Endodermal cell (in vitro differentiated cells): ENCODE measurements around the gene ANKRD29. TPM values are rescaled to one million over a fixed set of nuclear protein-coding genes. Genes with fewer than 3 reads are reported as not detected.
A peak's percentile ranks its signal among the peaks of the same experiment; 100 is the strongest.

Experiments used
- DNase-seq: peaks from one replicate; pipeline ENCODE4 v3.0.0-alpha.2; 2017
- H3K27ac ChIP-seq: 2 replicates; pipeline ENCODE4 v1.5.1; 2013; ENCODE audit warnings: mild to moderate bottlenecking, low read depth, low read length, moderate library complexity
- H3K27me3 ChIP-seq: 2 replicates; pipeline ENCODE4 v1.6.1; 2013; ENCODE audit warnings: mild to moderate bottlenecking, low read length, moderate library complexity; ENCODE audit not compliant: insufficient read depth, control insufficient read depth, poor library complexity, severe bottlenecking
- H3K36me3 ChIP-seq: 2 replicates; pipeline ENCODE4 v1.7.0; 2013; ENCODE audit warnings: mild to moderate bottlenecking, low read length, moderate library complexity; ENCODE audit not compliant: control insufficient read depth, insufficient read depth
- H3K4me1 ChIP-seq: one replicate; pipeline ENCODE4 v1.7.0; 2013; ENCODE audit warnings: low read length; ENCODE audit not compliant: control insufficient read depth, insufficient read depth
- H3K4me3 ChIP-seq: 2 replicates; pipeline ENCODE4 v1.5.1; 2013; ENCODE audit warnings: mild to moderate bottlenecking, low read length, moderate library complexity
- H3K9ac ChIP-seq: 2 replicates; pipeline ENCODE4 v1.6.1; 2013; ENCODE audit warnings: mild to moderate bottlenecking, low read length, moderate library complexity; ENCODE audit not compliant: poor library complexity, severe bottlenecking; ENCODE audit errors: extremely low read depth
- H3K9me3 ChIP-seq: 2 replicates; pipeline ENCODE4 v1.6.1; 2013; ENCODE audit warnings: mild to moderate bottlenecking, low read length, moderate library complexity; ENCODE audit not compliant: control insufficient read depth
- H3K27ac Mint-ChIP-seq: 2 replicates; pipeline ENCODE4 v1.8.0; 2020; ENCODE audit warnings: mixed read lengths
- H3K27me3 Mint-ChIP-seq: 2 replicates; pipeline ENCODE4 v1.8.0; 2021; ENCODE audit warnings: mild to moderate bottlenecking, mixed read lengths; ENCODE audit not compliant: insufficient read depth
- H3K36me3 Mint-ChIP-seq: 2 replicates; pipeline ENCODE4 v1.8.0; 2020; ENCODE audit warnings: low read depth, mixed read lengths
- H3K4me1 Mint-ChIP-seq: 2 replicates; pipeline ENCODE4 v1.8.0; 2020; ENCODE audit warnings: mixed read lengths
- H3K4me3 Mint-ChIP-seq: 2 replicates; pipeline ENCODE4 v1.8.0; 2020; ENCODE audit warnings: mild to moderate bottlenecking, moderate library complexity, mixed read lengths
- H3K9me3 Mint-ChIP-seq: 2 replicates; pipeline ENCODE4 v1.8.0; 2020; ENCODE audit warnings: mild to moderate bottlenecking, mixed read lengths
- CTCF ChIP-seq: fragments of 200-600 bp; sonication (generic); conservative IDR thresholded peaks from 2 replicates; pipeline ENCODE4 v1.5.0; 2021; ENCODE audit warnings: antibody characterized with exemption, mild to moderate bottlenecking
- WGBS, 2 experiments: methylation state at CpG; one replicate each; pipeline versions ENCODE4 v1.1.5 to v1.1.7; 2013; ENCODE audit warnings: missing lambda C conversion rate in 2 of 2, mixed read lengths in 1 of 2; ENCODE audit not compliant: insufficient coverage in 1 of 2, insufficient read length in 1 of 2; 5-methylcytosine and 5-hydroxymethylcytosine counted together
- total RNA-seq, 2 donors: library from RNA; stranded (reverse); fragmentation: NEBNext Ultra II Directional in 1 of 2; extraction: Animal tissue kit (Norgen Biotek cat#: 25700) in 1 of 2; gene quantifications; 2 replicates in 1 of 2; 3 replicates in 1 of 2; pipeline ENCODE4 v1.2.1, GENCODE V29; 2021

The ANKRD29 gene
- total RNA-seq, 2 donors from 2014 or later: 0.44 to 0.73 TPM

GRCh38 chr18:23694637-23695430 lies 32.1 kb upstream of the ANKRD29 start:
- Mint-ChIP-seq H3K4me1 (peaks cover 14% of the 10 kb centered on the region), H3K9me3 (no peaks in the 10 kb centered on the region), H3K27me3 (peaks cover 11% of the 10 kb centered on the region), H3K27ac (no peak overlapping the region), H3K36me3 (no peaks in the 10 kb centered on the region), H3K4me3 (no peak overlapping the region)
- Histone ChIP-seq H3K4me3 (no peak overlapping the region), H3K36me3 (no peaks in the 10 kb centered on the region), H3K9ac (no peak overlapping the region), H3K9me3 (no peaks in the 10 kb centered on the region), H3K27ac (no peak overlapping the region), H3K27me3 (peaks cover 13% of the 10 kb centered on the region), H3K4me1 (no peaks in the 10 kb centered on the region)
- no peak for TF ChIP-seq CTCF
- WGBS, 2 experiments: 86 to 88% methylated on average over 4 of the region's 4 CpGs
- no peak for DNase-seq

- peaks cover 16% of the 10 kb centered on the region for H3K27me3 Mint-ChIP-seq
- TF ChIP-seq CTCF: no peak
- 82 to 89% methylated on average over 2 of the region's 2 CpGs for WGBS, 2 experiments
- Histone ChIP-seq H3K36me3 (no peaks in the 10 kb centered on the region), H3K9me3 (no peaks in the 10 kb centered on the region), H3K27ac (no peak overlapping the region), H3K27me3 (peaks cover 23% of the 10 kb centered on the region), H3K4me3 (no peak overlapping the region), H3K4me1 (no peaks in the 10 kb centered on the region), H3K9ac (no peak overlapping the region)
- H3K36me3 Mint-ChIP-seq: no peaks in the 10 kb centered on the region
- H3K4me1 Mint-ChIP-seq: peaks cover 16% of the 10 kb centered on the region
- H3K27ac Mint-ChIP-seq: no peak overlapping the region
- H3K4me3 Mint-ChIP-seq: no peak overlapping the region
- no peaks in the 10 kb centered on the region for H3K9me3 Mint-ChIP-seq
- DNase-seq: no peak
These were observed 31.1 kb upstream of the ANKRD29 start for GRCh38 chr18:23693846-23694245.

- peak; percentile 62 for DNase-seq
- 51 to 59% methylated on average over 12 to 16 of the region's 21 CpGs for WGBS, 2 experiments
- Histone ChIP-seq H3K9me3 (no peaks in the 10 kb centered on the region), H3K4me1 (no peaks in the 10 kb centered on the region), H3K36me3 (no peaks in the 10 kb centered on the region), H3K4me3 (peak overlapping the region; percentile 72), H3K27ac (no peak overlapping the region), H3K9ac (no peak overlapping the region), H3K27me3 (peaks cover 48% of the 10 kb centered on the region)
- H3K4me1 Mint-ChIP-seq: peaks cover 18% of the 10 kb centered on the region
- TF ChIP-seq CTCF: no peak
- H3K4me3 Mint-ChIP-seq: peak overlapping the region; percentile 50
- H3K27me3 Mint-ChIP-seq: peaks cover 40% of the 10 kb centered on the region
- no peak overlapping the region for H3K27ac Mint-ChIP-seq
- no peaks in the 10 kb centered on the region for H3K36me3 Mint-ChIP-seq
- no peaks in the 10 kb centered on the region for H3K9me3 Mint-ChIP-seq
These were observed 27.9 kb upstream of the ANKRD29 start for GRCh38 chr18:23690505-23691068.
